ENCODE measurements around the gene ALG12. TPM values are rescaled to one million over a fixed set of nuclear protein-coding genes. Genes with fewer than 3 reads are reported as not detected.

The ALG12 gene
- total and polyA plus RNA-seq, 2 of the 13 experiments (the other 11 are each of a cell fraction or from before 2014, with no cell fraction given), result 7.8 to 15.8 TPM

DNA sequence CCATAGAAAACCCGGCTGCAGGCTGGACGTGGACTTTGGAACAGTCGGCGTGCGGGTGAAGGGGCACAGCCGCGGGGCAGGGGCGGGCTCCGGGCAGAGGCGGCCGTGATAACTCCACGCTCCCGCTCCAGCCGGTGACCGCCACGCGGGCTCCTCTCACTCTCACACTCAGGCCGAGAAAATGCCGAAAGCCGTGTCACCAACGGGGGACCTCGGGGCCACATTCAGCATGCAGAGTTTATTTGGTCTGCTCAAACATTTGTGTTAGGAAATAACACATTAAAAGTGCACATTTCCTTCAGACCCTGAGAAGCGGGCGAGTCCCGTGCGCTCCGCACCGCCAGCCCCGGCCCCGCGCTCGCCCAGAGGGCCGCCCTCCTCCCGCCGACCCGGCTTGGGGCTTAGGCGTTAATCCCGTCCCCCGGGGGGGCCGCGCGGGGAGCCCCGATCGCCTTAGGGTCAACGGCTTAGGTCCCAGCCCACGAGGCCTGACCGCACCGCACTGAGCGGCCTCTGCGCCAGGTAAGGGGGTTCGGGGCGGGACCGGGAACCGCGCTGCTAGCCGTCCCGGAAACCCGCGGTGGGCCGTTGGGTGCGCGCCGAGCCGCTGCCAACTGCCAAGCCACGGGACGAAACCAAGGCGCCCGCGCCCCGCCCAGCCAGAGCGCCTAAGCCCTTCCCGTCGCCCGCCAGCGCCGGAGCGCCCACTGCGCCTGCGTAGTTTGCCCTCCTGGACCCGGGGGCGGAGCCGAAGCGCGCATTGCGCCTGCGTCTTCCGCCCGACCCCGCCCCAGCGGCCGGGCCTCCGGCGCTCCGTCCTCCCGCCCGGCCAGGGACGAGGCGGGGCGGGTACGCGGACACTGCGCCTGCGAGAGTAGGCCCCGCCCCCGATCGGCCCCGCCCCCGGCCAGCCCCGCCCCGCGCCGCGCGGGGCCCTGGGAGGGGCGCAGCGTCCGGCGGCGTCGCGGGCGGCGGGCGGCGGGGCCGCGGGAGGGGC, 65.0 kb downstream of the ALG12 start, which contains the start of gene ZBED4 (continued):
- TF ChIP-seq, protein P1, sequence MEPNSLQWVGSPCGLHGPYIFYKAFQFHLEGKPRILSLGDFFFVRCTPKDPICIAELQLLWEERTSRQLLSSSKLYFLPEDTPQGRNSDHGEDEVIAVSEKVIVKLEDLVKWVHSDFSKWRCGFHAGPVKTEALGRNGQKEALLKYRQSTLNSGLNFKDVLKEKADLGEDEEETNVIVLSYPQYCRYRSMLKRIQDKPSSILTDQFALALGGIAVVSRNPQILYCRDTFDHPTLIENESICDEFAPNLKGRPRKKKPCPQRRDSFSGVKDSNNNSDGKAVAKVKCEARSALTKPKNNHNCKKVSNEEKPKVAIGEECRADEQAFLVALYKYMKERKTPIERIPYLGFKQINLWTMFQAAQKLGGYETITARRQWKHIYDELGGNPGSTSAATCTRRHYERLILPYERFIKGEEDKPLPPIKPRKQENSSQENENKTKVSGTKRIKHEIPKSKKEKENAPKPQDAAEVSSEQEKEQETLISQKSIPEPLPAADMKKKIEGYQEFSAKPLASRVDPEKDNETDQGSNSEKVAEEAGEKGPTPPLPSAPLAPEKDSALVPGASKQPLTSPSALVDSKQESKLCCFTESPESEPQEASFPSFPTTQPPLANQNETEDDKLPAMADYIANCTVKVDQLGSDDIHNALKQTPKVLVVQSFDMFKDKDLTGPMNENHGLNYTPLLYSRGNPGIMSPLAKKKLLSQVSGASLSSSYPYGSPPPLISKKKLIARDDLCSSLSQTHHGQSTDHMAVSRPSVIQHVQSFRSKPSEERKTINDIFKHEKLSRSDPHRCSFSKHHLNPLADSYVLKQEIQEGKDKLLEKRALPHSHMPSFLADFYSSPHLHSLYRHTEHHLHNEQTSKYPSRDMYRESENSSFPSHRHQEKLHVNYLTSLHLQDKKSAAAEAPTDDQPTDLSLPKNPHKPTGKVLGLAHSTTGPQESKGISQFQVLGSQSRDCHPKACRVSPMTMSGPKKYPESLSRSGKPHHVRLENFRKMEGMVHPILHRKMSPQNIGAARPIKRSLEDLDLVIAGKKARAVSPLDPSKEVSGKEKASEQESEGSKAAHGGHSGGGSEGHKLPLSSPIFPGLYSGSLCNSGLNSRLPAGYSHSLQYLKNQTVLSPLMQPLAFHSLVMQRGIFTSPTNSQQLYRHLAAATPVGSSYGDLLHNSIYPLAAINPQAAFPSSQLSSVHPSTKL (CRISPR knock-in tag; IDR thresholded peaks at IDR 0.05), result peak; percentile 35; the same call in 1 of the 2 replicates
- TF ChIP-seq, protein P2, sequence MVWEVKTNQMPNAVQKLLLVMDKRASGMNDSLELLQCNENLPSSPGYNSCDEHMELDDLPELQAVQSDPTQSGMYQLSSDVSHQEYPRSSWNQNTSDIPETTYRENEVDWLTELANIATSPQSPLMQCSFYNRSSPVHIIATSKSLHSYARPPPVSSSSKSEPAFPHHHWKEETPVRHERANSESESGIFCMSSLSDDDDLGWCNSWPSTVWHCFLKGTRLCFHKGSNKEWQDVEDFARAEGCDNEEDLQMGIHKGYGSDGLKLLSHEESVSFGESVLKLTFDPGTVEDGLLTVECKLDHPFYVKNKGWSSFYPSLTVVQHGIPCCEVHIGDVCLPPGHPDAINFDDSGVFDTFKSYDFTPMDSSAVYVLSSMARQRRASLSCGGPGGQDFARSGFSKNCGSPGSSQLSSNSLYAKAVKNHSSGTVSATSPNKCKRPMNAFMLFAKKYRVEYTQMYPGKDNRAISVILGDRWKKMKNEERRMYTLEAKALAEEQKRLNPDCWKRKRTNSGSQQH (CRISPR knock-in tag; IDR thresholded peaks at IDR 0.05; ENCODE audit: low read depth), result 0 out of 2 replicates have a peak, but pooled peaks have one; percentile 30
- no peak for TF ChIP-seq SOX5 (CRISPR knock-in tag; IDR thresholded peaks at IDR 0.05; ENCODE audit: borderline replicate concordance)
- no peak for TF ChIP-seq ZFAT (CRISPR knock-in tag; conservative IDR thresholded peaks at IDR 0.05)
- TF ChIP-seq ZEB1 (IDR thresholded peaks at IDR 0.05; ENCODE audit: insufficient replicate concordance, low read depth), result no peak
- TF ChIP-seq STAT5B (CRISPR knock-in tag; IDR thresholded peaks at IDR 0.05), result no peak
- peak; percentile 69; the same call in 1 of the 2 replicates for TF ChIP-seq HOXA5 (CRISPR knock-in tag; IDR thresholded peaks at IDR 0.05)
- peak; percentile 74; the same call in 1 of the 2 replicates for TF ChIP-seq ZNF703 (CRISPR knock-in tag; IDR thresholded peaks at IDR 0.05; ENCODE audit: borderline replicate concordance)
- TF ChIP-seq ZIK1 (CRISPR knock-in tag; IDR thresholded peaks at IDR 0.05; ENCODE audit: borderline replicate concordance, low read depth), result 0 out of 2 replicates have a peak, but pooled peaks have one; percentile 44
- peak; percentile 59 for TF ChIP-seq SALL1 (CRISPR knock-in tag; IDR thresholded peaks at IDR 0.05)
- peak; percentile 68 for TF ChIP-seq SAP130 (CRISPR knock-in tag; IDR thresholded peaks at IDR 0.05; ENCODE audit: low read depth)
- no peak for TF ChIP-seq HDAC6 (IDR thresholded peaks at IDR 0.05; ENCODE audit: low read depth, low read length)
- no peak for TF ChIP-seq HHEX (CRISPR knock-in tag; IDR thresholded peaks at IDR 0.05)
- TF ChIP-seq GFI1 (CRISPR knock-in tag; IDR thresholded peaks at IDR 0.05; ENCODE audit: borderline replicate concordance), result no peak; the same call in 1 of the 2 replicates
- no peak for TF ChIP-seq SMAD3 (CRISPR knock-in tag; IDR thresholded peaks at IDR 0.05)
- TF ChIP-seq ZSCAN29 (CRISPR knock-in tag; conservative IDR thresholded peaks at IDR 0.05), result 0 out of 2 replicates have a peak, but pooled peaks have one; percentile 21
- TF ChIP-seq ZNF83 (CRISPR knock-in tag; IDR thresholded peaks at IDR 0.05; ENCODE audit: borderline replicate concordance), result no peak
- TF ChIP-seq GLI4 (CRISPR knock-in tag; IDR thresholded peaks at IDR 0.05; ENCODE audit: borderline replicate concordance), result no peak; the same call in 1 of the 2 replicates
- no peak for TF ChIP-seq ELF4 (CRISPR knock-in tag; IDR thresholded peaks at IDR 0.05; ENCODE audit: borderline replicate concordance)
- TF ChIP-seq MBNL3 (CRISPR knock-in tag; conservative IDR thresholded peaks at IDR 0.05), result no peak
- TF ChIP-seq ZNF792 (CRISPR knock-in tag; IDR thresholded peaks at IDR 0.05), result 0 out of 2 replicates have a peak, but pooled peaks have one; percentile 34
- TF ChIP-seq RFXANK (CRISPR knock-in tag; IDR thresholded peaks at IDR 0.05), result no peak
- no peak for TF ChIP-seq SMARCE1 (IDR thresholded peaks at IDR 0.05; ENCODE audit: borderline replicate concordance)
- TF ChIP-seq PAF1 (CRISPR knock-in tag; IDR thresholded peaks at IDR 0.05), result no peak
- TF ChIP-seq FOXC1 (CRISPR knock-in tag; IDR thresholded peaks at IDR 0.05; ENCODE audit: borderline replicate concordance), result peak; percentile 89
- no peak for TF ChIP-seq PCBP1 (IDR thresholded peaks at IDR 0.05; ENCODE audit: borderline replicate concordance, low read depth, low read length)
